H9 (cell line): Measurements from ENCODE around the gene SEMA3G. TPM values are rescaled to one million over a fixed set of nuclear protein-coding genes. Genes with fewer than 3 reads are reported as not detected.
A peak's percentile ranks its signal among the peaks of the same experiment; 100 is the strongest.

Experiments used
- DNase-seq: peaks from one replicate; pipeline ENCODE4 v3.0.0-alpha.2; 2017
- H2AFZ ChIP-seq: one replicate; pipeline ENCODE4 v1.6.1; 2013; ENCODE audit warnings: mild to moderate bottlenecking, low read length, control low read depth, moderate library complexity
- H2AK5ac ChIP-seq: 2 replicates; pipeline ENCODE4 v1.6.1; 2013; ENCODE audit warnings: low read length, control low read depth, mixed read lengths; ENCODE audit not compliant: insufficient read length
- H2BK120ac ChIP-seq: one replicate; pipeline ENCODE4 v1.6.1; 2013; ENCODE audit warnings: low read depth, mild to moderate bottlenecking, low read length, control low read depth, inconsistent platforms; ENCODE audit not compliant: poor library complexity, severe bottlenecking
- H2BK12ac ChIP-seq: 2 replicates; pipeline ENCODE4 v1.6.1; 2013; ENCODE audit warnings: low read length, control low read depth, mixed read lengths, low read depth; ENCODE audit not compliant: insufficient read length
- H2BK15ac ChIP-seq: 2 replicates; pipeline ENCODE4 v1.6.1; 2013; ENCODE audit warnings: low read depth, low read length, control low read depth
- H2BK20ac ChIP-seq: one replicate; pipeline ENCODE4 v1.6.1; 2013; ENCODE audit warnings: low read depth, mild to moderate bottlenecking, low read length, control low read depth, inconsistent platforms; ENCODE audit not compliant: poor library complexity, severe bottlenecking
- H2BK5ac ChIP-seq: 2 replicates; pipeline ENCODE4 v1.6.1; 2013; ENCODE audit warnings: low read length, control low read depth, mixed read lengths; ENCODE audit not compliant: insufficient read length
- H3K14ac ChIP-seq: 2 replicates; pipeline ENCODE4 v1.6.1; 2013; ENCODE audit warnings: low read length, control low read depth; ENCODE audit not compliant: insufficient read depth
- H3K18ac ChIP-seq: 2 replicates; pipeline ENCODE4 v1.6.1; 2013; ENCODE audit warnings: low read depth, mild to moderate bottlenecking, mixed read lengths, low read length, control low read depth; ENCODE audit not compliant: insufficient read length
- H3K23ac ChIP-seq: 2 replicates; pipeline ENCODE4 v1.6.1; 2013; ENCODE audit warnings: low read length, control low read depth, mixed read lengths, low read depth; ENCODE audit not compliant: insufficient read length
- H3K23me2 ChIP-seq: 2 replicates; pipeline ENCODE4 v1.6.1; 2013; ENCODE audit warnings: low read depth, mild to moderate bottlenecking, mixed read lengths, low read length, control low read depth; ENCODE audit not compliant: insufficient read length, poor library complexity, severe bottlenecking
- H3K27ac ChIP-seq: 2 replicates; pipeline ENCODE4 v1.5.1; 2013; ENCODE audit warnings: low read length, control low read depth, mixed read lengths, low read depth; ENCODE audit not compliant: insufficient read length
- H3K27me3 ChIP-seq: 2 replicates; pipeline ENCODE4 v1.6.1; 2013; ENCODE audit warnings: low read length, control low read depth, inconsistent platforms; ENCODE audit not compliant: insufficient read depth
- H3K4ac ChIP-seq: 2 replicates; pipeline ENCODE4 v1.6.1; 2013; ENCODE audit warnings: low read depth, mild to moderate bottlenecking, control low read depth, inconsistent platforms, low read length, moderate library complexity
- H3K4me1 ChIP-seq: 2 replicates; pipeline ENCODE4 v1.6.1; 2013; ENCODE audit warnings: low read length, control low read depth, inconsistent platforms; ENCODE audit not compliant: insufficient read depth
- H3K4me2 ChIP-seq: 2 replicates; pipeline ENCODE4 v1.6.1; 2013; ENCODE audit warnings: low read length, control low read depth, mixed read lengths; ENCODE audit not compliant: insufficient read length, insufficient read depth
- H3K56ac ChIP-seq: 2 replicates; pipeline ENCODE4 v1.6.1; 2013; ENCODE audit warnings: low read depth, mild to moderate bottlenecking, mixed read lengths, low read length, control low read depth; ENCODE audit not compliant: insufficient read length
- H3K79me1 ChIP-seq: 2 replicates; pipeline ENCODE4 v1.6.1; 2013; ENCODE audit warnings: low read depth, mild to moderate bottlenecking, moderate library complexity, low read length, control low read depth, inconsistent platforms; ENCODE audit not compliant: insufficient read depth, poor library complexity, severe bottlenecking
- H3K79me2 ChIP-seq: 2 replicates; pipeline ENCODE4 v1.6.1; 2013; ENCODE audit warnings: low read length, control low read depth, inconsistent platforms; ENCODE audit not compliant: insufficient read depth
- H3K9ac ChIP-seq: 2 replicates; pipeline ENCODE4 v1.6.1; 2013; ENCODE audit warnings: low read length, control low read depth, mixed read lengths; ENCODE audit not compliant: insufficient read length; ENCODE audit errors: extremely low read depth
- H3K9me3 ChIP-seq: one replicate; pipeline ENCODE4 v1.6.1; 2013; ENCODE audit warnings: low read depth, low read length, inconsistent platforms; ENCODE audit not compliant: control insufficient read depth
- H3T11ph ChIP-seq: one replicate; pipeline ENCODE4 v1.6.1; 2013; ENCODE audit warnings: mild to moderate bottlenecking, low read length, control low read depth, inconsistent platforms
- H4K20me1 ChIP-seq: one replicate; pipeline ENCODE4 v1.6.1; 2013; ENCODE audit not compliant: control insufficient read depth, insufficient read length, insufficient read depth
- H4K5ac ChIP-seq: 2 replicates; pipeline ENCODE4 v1.6.1; 2013; ENCODE audit warnings: low read depth, mild to moderate bottlenecking, mixed read lengths, low read length, control low read depth; ENCODE audit not compliant: insufficient read length
- H4K8ac ChIP-seq: replicated peaks from 2 replicates; pipeline ENCODE4 v1.6.1; 2013; ENCODE audit warnings: low read length, control low read depth, mixed read lengths, low read depth; ENCODE audit not compliant: insufficient read length
- H4K91ac ChIP-seq: 2 replicates; pipeline ENCODE4 v1.6.1; 2013; ENCODE audit warnings: low read depth, mild to moderate bottlenecking, moderate library complexity, mixed read lengths, low read length, control low read depth; ENCODE audit not compliant: insufficient read length
- H3K27ac Mint-ChIP-seq, 3 experiments: 2 replicates in 2 of 3; 3 replicates in 1 of 3; pipeline ENCODE4 v1.8.0; 2020 to 2021; ENCODE audit warnings: mixed read lengths in 3 of 3, mild to moderate bottlenecking in 1 of 3, moderate library complexity in 1 of 3
- H3K27me3 Mint-ChIP-seq: 2 replicates; pipeline ENCODE4 v1.8.0; 2021; ENCODE audit warnings: low read depth, mild to moderate bottlenecking, moderate library complexity, mixed read lengths
- H3K36me3 Mint-ChIP-seq, 3 experiments: 2 replicates in 2 of 3; 3 replicates in 1 of 3; pipeline ENCODE4 v1.8.0; 2020 to 2021; ENCODE audit warnings: low read depth in 3 of 3, mixed read lengths in 3 of 3; ENCODE audit not compliant: insufficient read depth in 1 of 3
- H3K4me1 Mint-ChIP-seq, 2 experiments: 2 replicates each; pipeline ENCODE4 v1.8.0; 2020; ENCODE audit warnings: mixed read lengths in 2 of 2
- H3K4me3 Mint-ChIP-seq, 2 experiments: 2 replicates in 1 of 2; 3 replicates in 1 of 2; pipeline ENCODE4 v1.8.0; 2020 to 2021; ENCODE audit warnings: mild to moderate bottlenecking in 2 of 2, mixed read lengths in 2 of 2, moderate library complexity in 1 of 2
- H3K9me3 Mint-ChIP-seq, 2 experiments: 2 replicates in 1 of 2; 3 replicates in 1 of 2; pipeline ENCODE4 v1.8.0; 2020; ENCODE audit warnings: mild to moderate bottlenecking in 2 of 2, mixed read lengths in 2 of 2, moderate library complexity in 1 of 2
- CTCF ChIP-seq: fragments of 200-600 bp; sonication (generic); conservative IDR thresholded peaks from 3 replicates; pipeline ENCODE4 v1.8.0; 2021; ENCODE audit warnings: antibody characterized with exemption, mild to moderate bottlenecking
- WGBS: extraction: QIAGEN DNeasy Blood & Tissue Kit; methylation state at CpG from one replicate; pipeline ENCODE4 v1.1.7; 2013; ENCODE audit warnings: missing lambda C conversion rate, low lambda C conversion rate, mixed read lengths; ENCODE audit not compliant: insufficient read length; ENCODE audit errors: extremely low coverage; 5-methylcytosine and 5-hydroxymethylcytosine counted together
- total RNA-seq: library from RNA; stranded (reverse); gene quantifications from 2 replicates; pipeline ENCODE4 v1.2.1, GENCODE V29; 2021

SEMA3G gene
- total RNA-seq, 1 experiment from 2014 or later: 2.4 TPM

GRCh38 chr3:52483577-52484381, 38.9 kb upstream of the SEMA3G start:
- Histone ChIP-seq H3K27ac (no peak overlapping the region), H3K14ac (no peak overlapping the region), H2BK15ac (no peak overlapping the region), H3K18ac (no peak overlapping the region), H3K56ac (no peak overlapping the region), H2AFZ (no peak overlapping the region), H3K23ac (no peak overlapping the region), H2BK12ac (no peak overlapping the region), H3K9me3 (no peaks in the 10 kb centered on the region), H4K5ac (no peak overlapping the region), H4K91ac (no peak overlapping the region), H3K4me2 (no peak overlapping the region), H3K4ac (no peak overlapping the region), H4K8ac (no peak overlapping the region), H3T11ph (no peak overlapping the region), H2AK5ac (no peak overlapping the region), H3K23me2 (no peaks in the 10 kb centered on the region), H3K27me3 (no peaks in the 10 kb centered on the region), H2BK20ac (no peak overlapping the region), H3K79me2 (no peaks in the 10 kb centered on the region), H2BK120ac (no peak overlapping the region), H3K79me1 (no peaks in the 10 kb centered on the region), H3K9ac (no peak overlapping the region), H2BK5ac (no peak overlapping the region), H3K4me1 (no peaks in the 10 kb centered on the region), H4K20me1 (no peaks in the 10 kb centered on the region)
- H3K36me3 Mint-ChIP-seq: peaks cover 38 to 90% (median 88%) of the 10 kb centered on the region in 3 experiments; a peak in 6 of 7 replicates
- peak overlapping the region in 2 of 3 experiments; percentile 42 to 83; a peak in 4 of 7 replicates for H3K27ac Mint-ChIP-seq
- H3K4me1 Mint-ChIP-seq: no peaks in the 10 kb centered on the region; a peak in 2 of 4 replicates
- DNase-seq: no peak
- H3K27me3 Mint-ChIP-seq: no peaks in the 10 kb centered on the region
- no CpG with 5 or more reads among the region's 13 CpGs for WGBS
- no peak for TF ChIP-seq CTCF
- H3K9me3 Mint-ChIP-seq: no peaks in the 10 kb centered on the region
- H3K4me3 Mint-ChIP-seq: no peak overlapping the region
